AG10803 (cell line): ENCODE results near the gene PLP2.

Experiments used
- DNase-seq: peaks from one replicate; pipeline ENCODE4 v3.0.0; 2010; ENCODE audit warnings: low read depth
- H3K4me3 ChIP-seq: 2 replicates; pipeline ENCODE4 v1.5.1; 2011; ENCODE audit warnings: mild to moderate bottlenecking, low read length, control low read depth
- TF ChIP-seq, protein P1 (sequence below): conservative IDR thresholded peaks from 2 replicates; pipeline ENCODE4 v1.5.1; 2011; ENCODE audit warnings: mild to moderate bottlenecking, low read length, control low read depth, inconsistent platforms

Gene PLP2

DNA sequence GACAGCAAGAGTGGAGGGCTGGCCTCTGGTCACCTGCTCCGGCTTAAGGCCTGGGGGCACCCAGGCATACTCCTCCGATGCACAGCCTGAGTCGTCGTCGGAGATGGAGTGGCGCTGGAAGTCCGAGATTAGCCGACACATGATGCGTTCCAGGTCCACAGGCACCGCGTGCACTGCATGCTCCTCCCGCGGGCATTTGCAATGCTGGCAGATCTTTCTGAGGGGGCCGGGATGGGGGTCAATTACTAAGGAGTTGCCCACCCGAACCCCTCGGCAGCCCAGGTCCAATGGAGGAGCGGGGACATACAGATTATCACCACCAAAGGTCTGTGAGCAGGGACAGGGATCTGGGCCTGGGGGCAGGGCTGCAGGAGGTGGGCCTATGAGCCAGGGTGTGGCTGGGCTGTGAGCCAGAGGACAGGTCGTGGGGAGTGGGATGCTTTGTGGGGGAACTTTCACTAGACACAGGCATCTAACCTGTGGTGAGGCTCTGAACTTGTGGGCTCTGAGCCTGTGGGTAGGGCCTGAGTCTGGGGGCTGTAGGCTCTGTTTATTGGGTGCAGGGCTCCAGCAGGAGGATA lies 12.1 kb downstream of the PLP2 start:
- peak overlapping the region; percentile 35 for H3K4me3 ChIP-seq
- TF ChIP-seq, protein P1, sequence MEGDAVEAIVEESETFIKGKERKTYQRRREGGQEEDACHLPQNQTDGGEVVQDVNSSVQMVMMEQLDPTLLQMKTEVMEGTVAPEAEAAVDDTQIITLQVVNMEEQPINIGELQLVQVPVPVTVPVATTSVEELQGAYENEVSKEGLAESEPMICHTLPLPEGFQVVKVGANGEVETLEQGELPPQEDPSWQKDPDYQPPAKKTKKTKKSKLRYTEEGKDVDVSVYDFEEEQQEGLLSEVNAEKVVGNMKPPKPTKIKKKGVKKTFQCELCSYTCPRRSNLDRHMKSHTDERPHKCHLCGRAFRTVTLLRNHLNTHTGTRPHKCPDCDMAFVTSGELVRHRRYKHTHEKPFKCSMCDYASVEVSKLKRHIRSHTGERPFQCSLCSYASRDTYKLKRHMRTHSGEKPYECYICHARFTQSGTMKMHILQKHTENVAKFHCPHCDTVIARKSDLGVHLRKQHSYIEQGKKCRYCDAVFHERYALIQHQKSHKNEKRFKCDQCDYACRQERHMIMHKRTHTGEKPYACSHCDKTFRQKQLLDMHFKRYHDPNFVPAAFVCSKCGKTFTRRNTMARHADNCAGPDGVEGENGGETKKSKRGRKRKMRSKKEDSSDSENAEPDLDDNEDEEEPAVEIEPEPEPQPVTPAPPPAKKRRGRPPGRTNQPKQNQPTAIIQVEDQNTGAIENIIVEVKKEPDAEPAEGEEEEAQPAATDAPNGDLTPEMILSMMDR, result no peak
- DNase-seq, result no peak

- H3K4me3 ChIP-seq, result peak overlapping the region; percentile 73
- DNase-seq, result peak; percentile 81
Observed at GRCh38 chrX:49184294-49185281, 12.9 kb downstream of the PLP2 start.

DNA sequence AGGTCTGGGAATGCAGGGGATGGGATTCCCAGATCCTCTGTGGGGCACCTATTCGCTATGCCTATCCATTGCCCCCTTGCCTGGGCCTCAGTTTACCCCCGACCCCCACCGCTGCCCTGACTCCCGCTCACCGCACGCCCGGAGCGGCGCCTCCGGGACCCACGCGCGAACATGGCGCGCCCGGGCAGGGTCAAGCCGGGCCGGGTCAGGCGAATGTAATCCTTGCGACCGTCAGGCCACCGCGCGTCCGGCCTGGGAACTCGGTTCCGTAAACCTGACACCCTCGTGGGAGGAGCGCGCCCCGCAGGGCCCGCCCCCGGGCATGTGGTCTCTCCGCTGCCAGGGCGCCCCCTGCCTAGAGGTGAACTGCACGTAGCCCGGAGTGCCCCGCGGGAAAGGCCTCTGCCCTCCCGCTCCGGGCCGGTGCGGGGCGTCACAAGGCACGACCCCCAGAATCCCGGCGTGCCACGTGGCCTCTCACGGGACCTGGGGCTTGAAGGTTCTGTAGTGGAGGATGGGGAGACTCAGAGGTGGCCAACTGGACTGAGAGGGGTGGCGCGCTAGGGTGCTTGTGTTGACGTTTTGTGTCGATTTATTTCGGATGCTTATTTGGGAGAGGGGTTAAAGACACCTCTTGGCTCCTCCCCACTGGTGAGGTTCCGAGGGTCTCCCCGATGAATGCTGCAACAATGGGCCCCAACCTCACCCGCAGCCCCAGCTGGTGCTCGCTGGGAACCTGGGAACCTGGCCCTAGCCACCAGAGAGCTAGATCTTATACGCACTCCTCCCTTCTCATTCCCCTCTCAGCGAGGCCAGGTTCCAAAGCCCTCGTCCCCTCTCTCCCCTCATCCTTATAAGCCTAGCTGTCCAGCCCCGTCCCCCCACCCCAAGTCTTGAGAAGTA lies 14.7 kb downstream of the PLP2 start, which contains the start of gene PRICKLE3:
Gene PRICKLE3 (minus strand): TSS at position 249 of the 903 bp plus-strand sequence. CDS start 76 bp downstream, at position 173.
- TF ChIP-seq, protein P1, result peak; percentile 21; the same call in 1 of the 2 replicates
- peak within 1 kb of the TSS; percentile 73 for H3K4me3 ChIP-seq
- DNase-seq, result peak; percentile 52

More at GRCh38 chrX:49184294-49185281, 12.9 kb downstream of the PLP2 start:
- TF ChIP-seq, protein P1, result no peak

DNA sequence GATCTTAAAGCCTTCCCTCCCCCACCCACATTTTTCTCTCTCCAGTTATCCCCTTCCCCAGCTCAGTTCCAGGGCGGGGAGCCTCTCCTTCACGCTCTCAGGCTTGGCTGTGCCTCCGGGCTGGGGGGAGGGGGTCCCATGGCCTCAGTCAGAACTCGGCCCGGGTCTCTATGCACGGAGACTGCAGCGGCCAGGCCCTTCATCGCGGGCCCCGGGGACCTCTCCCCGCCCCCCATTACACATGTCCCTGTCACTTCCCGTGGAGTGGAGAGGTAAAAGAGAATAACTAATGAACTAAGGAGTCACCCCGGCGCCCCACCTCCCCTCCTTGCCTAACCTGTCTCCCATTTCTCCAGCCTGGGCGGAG lies 15.3 kb downstream of the PLP2 start:
- DNase-seq, result no peak
- H3K4me3 ChIP-seq, result no peak overlapping the region
- TF ChIP-seq, protein P1, result no peak

DNA sequence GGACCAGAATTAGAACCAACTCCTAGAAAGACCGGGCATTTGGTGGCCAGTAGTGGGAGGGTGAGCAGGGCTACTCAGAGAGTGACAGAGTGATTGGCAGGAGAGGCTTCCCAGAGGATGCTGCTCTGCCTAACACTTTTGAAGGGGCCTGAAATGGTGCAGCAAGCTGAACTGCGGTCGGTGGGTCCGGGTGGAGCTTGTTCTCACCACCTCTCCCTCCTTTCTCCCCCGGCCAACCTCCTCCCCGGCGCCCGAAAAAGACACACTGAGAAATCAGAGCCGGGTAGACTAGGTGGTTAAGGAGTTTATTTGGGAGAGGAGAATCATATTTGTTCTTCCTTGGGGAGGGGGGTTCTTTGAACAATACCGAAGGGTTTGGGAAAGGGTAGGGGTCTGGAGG lies 15.8 kb downstream of the PLP2 start:
- TF ChIP-seq, protein P1, result no peak
- DNase-seq, result no peak
- no peak overlapping the region for H3K4me3 ChIP-seq

- no peak overlapping the region for H3K4me3 ChIP-seq
- TF ChIP-seq, protein P1, result no peak
- no peak for DNase-seq
Observed at GRCh38 chrX:49188468-49189076, 16.9 kb downstream of the PLP2 start.
